Measurements from ENCODE around the gene GUSB. TPM values are rescaled to one million over a fixed set of nuclear protein-coding genes. Genes with fewer than 3 reads are reported as not detected.

GUSB gene
- total and polyA plus RNA-seq, 2 donors (not counting 3 experiments of a cell fraction or from before 2014, with no cell fraction given) = 55.7 to 107 TPM

DNA sequence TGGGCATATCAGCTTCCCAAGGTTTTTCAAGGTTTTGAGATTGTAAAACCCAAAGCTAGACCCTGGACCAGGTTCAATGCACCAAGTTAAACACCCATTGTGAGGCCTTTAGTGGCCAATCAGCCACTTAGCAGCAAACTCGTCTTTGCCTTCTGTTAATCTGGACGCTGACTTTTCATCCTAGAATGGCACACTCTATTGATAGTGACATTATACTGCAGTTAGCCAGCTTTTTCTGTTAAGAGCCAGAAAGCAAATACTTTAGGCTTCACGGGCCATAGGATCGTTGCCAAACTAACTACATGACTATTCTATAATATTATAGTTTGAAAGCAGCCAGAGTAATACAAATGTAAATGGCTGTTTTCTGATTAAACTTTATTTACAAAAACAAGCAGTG lies 57.8 kb downstream of the GUSB start:
- POLR2A ChIA-PET = no interaction called here
- Histone ChIP-seq H3K4me2 (ENCODE audit: insufficient read depth, low read length) (no peak overlapping the region), H2AFZ (ENCODE audit: low read depth, low read length) (no peak overlapping the region), H3K27me3 (ENCODE audit: control insufficient read depth in 2 of 2, insufficient read depth in 2 of 2, low read length in 2 of 2) (no peaks in the 10 kb centered on the region), H4K20me1 (replicated peaks; ENCODE audit: control insufficient read depth, extremely low read depth, insufficient read depth, low read length) (no peaks in the 10 kb centered on the region), H3K9me3 (replicated peaks; ENCODE audit: control insufficient read depth, insufficient read depth, low read length) (no peaks in the 10 kb centered on the region), H3K9ac (replicated peaks; ENCODE audit: extremely low read depth, insufficient read depth, low read length) (no peak overlapping the region), H3K36me3 (ENCODE audit: control insufficient read depth in 2 of 2, extremely low read depth in 1 of 2, insufficient read depth in 2 of 2, low read length in 2 of 2) (no peaks in the 10 kb centered on the region), H3K9me1 (replicated peaks; ENCODE audit: control insufficient read depth, extremely low read depth, insufficient read depth, low read length) (no peaks in the 10 kb centered on the region), H3K4me1 (ENCODE audit: control insufficient read depth, extremely low read depth, insufficient read depth, low read length) (no peaks in the 10 kb centered on the region), H3K27ac (ENCODE audit: insufficient read depth, low read depth, low read length) (no peak overlapping the region), H3K4me3 (replicated peaks in 1 of 3; ENCODE audit: insufficient read depth in 1 of 3, low read depth in 1 of 3, low read length in 3 of 3) (no peak overlapping the region), H3K79me2 (ENCODE audit: control insufficient read depth, insufficient read depth, low read length) (peaks cover 31% of the 10 kb centered on the region)
- no peak for TF ChIP-seq FOS (IDR thresholded peaks at IDR 0.05; ENCODE audit: borderline replicate concordance, insufficient read depth, low read length)
- TF ChIP-seq EZH2 (IDR thresholded peaks at IDR 0.05; ENCODE audit: borderline replicate concordance, low read depth, low read length, severe bottlenecking) = no peak
- no peak for TF ChIP-seq MYC (IDR thresholded peaks at IDR 0.05; ENCODE audit: low read depth, low read length)
- no peak for TF ChIP-seq GATA2 (IDR thresholded peaks at IDR 0.05; ENCODE audit: insufficient read depth, insufficient read length, low read depth, low read length)
- TF ChIP-seq JUN (IDR thresholded peaks at IDR 0.05; ENCODE audit: borderline replicate concordance, insufficient read depth, insufficient read length, low read depth) = no peak
- no peak for TF ChIP-seq POLR2A (IDR thresholded peaks at IDR 0.05; ENCODE audit: low read depth, low read length)
- TF ChIP-seq, protein P1, sequence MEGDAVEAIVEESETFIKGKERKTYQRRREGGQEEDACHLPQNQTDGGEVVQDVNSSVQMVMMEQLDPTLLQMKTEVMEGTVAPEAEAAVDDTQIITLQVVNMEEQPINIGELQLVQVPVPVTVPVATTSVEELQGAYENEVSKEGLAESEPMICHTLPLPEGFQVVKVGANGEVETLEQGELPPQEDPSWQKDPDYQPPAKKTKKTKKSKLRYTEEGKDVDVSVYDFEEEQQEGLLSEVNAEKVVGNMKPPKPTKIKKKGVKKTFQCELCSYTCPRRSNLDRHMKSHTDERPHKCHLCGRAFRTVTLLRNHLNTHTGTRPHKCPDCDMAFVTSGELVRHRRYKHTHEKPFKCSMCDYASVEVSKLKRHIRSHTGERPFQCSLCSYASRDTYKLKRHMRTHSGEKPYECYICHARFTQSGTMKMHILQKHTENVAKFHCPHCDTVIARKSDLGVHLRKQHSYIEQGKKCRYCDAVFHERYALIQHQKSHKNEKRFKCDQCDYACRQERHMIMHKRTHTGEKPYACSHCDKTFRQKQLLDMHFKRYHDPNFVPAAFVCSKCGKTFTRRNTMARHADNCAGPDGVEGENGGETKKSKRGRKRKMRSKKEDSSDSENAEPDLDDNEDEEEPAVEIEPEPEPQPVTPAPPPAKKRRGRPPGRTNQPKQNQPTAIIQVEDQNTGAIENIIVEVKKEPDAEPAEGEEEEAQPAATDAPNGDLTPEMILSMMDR (IDR thresholded peaks at IDR 0.05; ENCODE audit: extremely low read depth in 1 of 2, insufficient read depth in 1 of 2, low read depth in 1 of 2, low read length in 2 of 2) = no peak
- TF ChIP-seq MAX (IDR thresholded peaks at IDR 0.05; ENCODE audit: insufficient read depth, insufficient read length) = no peak
- no peak for TF ChIP-seq POLR2AphosphoS5 (IDR thresholded peaks at IDR 0.05; ENCODE audit: insufficient read depth, low read depth, low read length)
- FAIRE-seq (no peak), DNase-seq (ENCODE audit: low read depth, low spot score) (no peak)
- CTCF ChIA-PET = no interaction called here
- dilution Hi-C loops (cut with MboI; ENCODE audit: extremely low pct_ligation_motif_present, low sequenced_read_pairs) = no loop called here
- intact Hi-C loops (cut with micrococcal nuclease) = no loop called here
- no TSS peak for BruUV-seq (replicated peaks)
